HL-60/S4 treated with retinoic acid at 250 ng/mL for 4 days and 3 days (cell line): ENCODE results near the gene AKR7A2.

ENCODE experiments used
- in situ Hi-C: fragments of 300-500 bp; cut with MboI; formaldehyde crosslinking; loops from 2 replicates; pipeline ENCODE4 v1.7.0; 2022; ENCODE audit warnings: low sequenced_read_pairs

The AKR7A2 gene

GRCh38 chr1:19325958-19326747 is 14.2 kb upstream of the AKR7A2 start:
- in situ Hi-C loops, result no loop called here

DNA sequence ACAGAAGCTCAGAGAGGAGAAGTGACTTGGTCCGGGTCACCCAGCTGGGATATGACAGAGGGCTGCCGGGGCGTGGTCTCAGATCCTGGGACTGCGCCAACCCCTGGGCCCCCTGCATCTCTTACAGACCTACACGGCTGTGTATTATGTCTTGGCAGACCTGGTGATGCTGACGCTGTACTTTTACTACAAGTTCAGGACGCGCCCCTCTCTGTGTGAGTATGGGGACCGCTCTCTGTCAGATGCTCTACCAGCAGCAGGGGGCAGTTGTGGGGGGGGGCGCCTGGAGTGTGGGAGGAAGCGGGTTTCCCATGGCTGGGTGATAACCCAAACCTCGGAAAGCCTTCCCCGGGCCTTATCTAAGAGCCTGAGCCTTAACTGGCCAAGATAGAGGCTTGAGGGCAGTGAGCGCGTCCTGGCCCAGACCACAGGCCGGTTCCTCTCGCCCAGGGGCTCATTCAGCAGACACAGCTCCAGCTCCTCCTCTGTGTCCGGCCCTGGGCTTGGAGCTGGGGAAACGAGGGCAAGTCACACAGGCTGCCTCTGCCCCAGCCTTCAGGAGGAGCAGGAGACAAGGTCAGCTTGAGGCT is 13.5 kb upstream of the AKR7A2 start:
- in situ Hi-C loops, result no loop called here

- in situ Hi-C loops, result no loop called here
These were observed 12.7 kb upstream of the AKR7A2 start for GRCh38 chr1:19324665-19324990.

DNA sequence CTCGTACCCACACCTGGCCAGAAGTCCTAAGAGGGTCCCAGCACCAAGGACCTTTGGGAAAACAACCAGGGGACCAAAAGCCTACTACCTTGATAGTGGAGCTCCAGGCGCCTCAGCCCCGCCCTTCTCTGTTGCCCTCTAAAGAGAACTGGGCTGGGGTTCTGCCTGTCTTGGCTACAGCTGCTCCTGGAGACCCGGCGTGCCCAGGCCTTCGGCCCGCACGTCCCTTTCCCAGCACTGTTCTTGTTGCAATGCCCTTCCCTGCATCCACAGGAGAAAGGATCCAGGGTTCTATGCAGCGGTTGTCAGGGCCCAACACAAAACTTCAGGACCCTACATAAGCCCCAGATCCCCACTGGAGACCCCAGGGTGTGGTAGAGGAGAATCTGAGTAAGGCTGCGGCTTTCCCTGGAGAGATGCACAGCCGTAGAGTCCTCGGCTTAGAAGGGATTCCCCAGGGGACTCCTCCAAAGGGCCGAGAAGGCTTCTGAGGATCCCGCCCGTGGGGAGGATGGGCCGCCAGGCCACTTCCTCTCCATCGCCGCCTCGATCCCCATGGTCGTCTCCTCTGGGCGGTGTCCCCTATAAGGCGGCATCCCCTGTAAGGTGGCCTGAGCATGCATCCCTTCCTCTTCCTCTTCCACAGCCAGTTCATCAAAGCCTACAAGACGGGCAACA is 12.2 kb upstream of the AKR7A2 start:
- in situ Hi-C loops, result no loop called here

DNA sequence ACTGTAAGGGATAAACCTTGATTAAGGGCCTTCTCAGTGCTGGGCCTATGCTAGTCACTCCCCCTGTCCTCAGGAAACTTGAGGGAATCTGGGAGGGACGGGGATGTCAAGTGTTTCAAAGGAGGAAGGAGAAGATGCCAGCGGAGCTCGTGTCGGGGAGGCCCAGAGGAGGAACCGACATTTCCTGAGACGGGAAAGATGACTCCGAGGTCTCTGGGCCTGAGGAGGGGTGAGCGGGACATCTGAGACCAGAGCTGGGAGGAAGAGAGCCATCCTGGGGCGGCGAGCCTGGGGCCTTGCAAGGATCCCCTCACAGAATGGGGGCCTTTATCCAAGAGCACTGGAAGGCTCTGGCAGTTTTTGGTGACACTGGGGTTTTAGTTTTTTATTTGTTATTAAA is 10.5 kb upstream of the AKR7A2 start:
- in situ Hi-C loops, result no loop called here

DNA sequence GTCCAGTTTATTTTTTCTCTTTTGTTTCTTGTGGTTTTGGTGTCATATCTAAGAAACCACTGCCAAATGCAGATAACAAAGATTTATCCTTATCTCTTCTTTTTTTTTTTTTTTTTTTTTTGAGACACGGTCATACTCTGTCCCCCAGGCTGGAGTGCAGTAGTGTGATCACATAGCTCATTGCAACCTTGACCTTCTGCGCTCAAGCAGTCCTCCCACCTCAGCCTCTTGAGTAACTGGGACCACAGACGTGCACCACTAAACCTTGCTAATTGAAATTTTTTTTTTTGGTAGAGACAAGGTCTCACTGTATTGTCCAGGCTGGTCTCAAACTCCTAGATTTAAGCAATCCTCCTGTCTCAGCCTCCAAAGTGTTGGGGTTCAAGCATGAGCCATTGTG is 9.1 kb upstream of the AKR7A2 start:
- in situ Hi-C loops, result no loop called here

- in situ Hi-C loops, result no loop called here
These were observed 7.3 kb upstream of the AKR7A2 start for GRCh38 chr1:19319196-19319595.

DNA sequence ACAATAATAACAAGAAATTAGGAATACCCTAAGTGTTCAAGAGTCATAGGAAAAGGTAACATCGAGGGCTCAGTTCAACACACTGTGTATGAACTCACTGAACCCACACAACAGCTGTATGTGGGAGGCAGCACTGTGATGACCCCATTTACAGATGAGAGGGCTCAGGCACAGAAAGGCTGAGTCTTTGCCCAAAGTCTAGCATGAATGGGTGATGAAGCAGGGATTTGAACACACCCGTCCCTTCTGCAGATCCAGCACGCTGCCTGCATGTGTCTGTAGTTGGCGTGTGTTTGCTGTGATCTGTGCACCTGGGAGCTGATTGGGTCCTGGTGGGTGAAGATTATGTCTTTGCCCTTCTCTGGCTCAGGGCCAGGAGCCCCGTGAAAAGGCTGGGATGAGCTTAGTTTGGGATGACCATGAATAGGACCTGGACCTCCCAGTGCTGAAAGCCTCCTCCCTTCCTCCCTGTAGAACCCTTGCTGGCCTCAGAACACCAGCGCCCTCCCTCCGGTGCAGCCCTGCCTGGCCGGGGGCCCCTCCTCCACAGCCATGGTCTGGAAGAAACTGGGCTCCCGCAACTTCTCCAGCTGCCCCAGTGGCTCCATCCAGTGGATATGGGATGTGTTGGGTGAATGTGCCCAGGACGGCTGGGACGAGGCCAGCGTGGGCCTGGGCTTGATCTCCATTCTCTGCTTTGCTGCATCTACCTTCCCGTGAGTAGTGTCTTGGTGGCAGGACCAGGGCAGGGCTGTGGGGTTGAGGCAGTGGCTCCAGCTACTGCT is 5.4 kb upstream of the AKR7A2 start:
- in situ Hi-C loops, result no loop called here

DNA sequence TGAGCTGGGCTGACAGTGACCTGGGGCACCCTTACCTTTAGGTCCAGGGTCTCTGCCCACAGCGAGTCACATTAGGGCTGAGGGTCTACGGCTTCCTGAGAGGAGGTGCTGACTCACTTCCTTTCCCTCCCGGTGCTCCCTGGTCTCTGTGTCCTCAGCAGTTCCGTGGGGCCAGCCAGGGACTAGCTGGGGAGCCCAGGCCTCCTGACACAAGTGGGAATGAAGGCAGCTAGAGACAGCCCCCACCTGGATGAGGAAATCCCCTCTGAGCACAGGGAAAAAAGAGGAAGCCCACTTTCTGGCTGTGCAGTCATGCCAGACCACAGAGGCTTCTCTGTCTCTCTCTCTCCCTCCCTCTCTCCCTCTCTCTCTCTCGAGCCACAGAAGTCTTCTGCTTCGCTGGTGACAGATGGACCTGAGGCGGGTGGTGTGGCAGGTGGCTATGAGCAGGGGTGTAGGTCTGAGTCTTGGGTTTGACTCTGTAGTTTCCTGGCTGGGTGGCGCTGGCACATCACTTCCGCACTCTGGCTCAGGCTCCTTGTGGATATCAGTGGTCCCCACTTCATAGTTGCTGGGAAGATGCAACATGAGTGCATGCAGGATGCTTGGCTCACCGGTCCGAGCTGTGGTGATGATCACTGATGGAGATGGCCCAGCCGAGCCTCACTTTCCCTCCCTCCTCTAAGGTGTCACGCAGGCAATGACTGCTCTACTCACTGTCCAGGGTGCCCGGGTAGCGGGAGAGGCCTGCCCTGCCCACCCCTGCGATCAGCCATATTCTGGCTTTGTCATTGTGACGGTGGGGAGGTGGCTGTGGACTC is 3.6 kb upstream of the AKR7A2 start:
- in situ Hi-C loops, result no loop called here

DNA sequence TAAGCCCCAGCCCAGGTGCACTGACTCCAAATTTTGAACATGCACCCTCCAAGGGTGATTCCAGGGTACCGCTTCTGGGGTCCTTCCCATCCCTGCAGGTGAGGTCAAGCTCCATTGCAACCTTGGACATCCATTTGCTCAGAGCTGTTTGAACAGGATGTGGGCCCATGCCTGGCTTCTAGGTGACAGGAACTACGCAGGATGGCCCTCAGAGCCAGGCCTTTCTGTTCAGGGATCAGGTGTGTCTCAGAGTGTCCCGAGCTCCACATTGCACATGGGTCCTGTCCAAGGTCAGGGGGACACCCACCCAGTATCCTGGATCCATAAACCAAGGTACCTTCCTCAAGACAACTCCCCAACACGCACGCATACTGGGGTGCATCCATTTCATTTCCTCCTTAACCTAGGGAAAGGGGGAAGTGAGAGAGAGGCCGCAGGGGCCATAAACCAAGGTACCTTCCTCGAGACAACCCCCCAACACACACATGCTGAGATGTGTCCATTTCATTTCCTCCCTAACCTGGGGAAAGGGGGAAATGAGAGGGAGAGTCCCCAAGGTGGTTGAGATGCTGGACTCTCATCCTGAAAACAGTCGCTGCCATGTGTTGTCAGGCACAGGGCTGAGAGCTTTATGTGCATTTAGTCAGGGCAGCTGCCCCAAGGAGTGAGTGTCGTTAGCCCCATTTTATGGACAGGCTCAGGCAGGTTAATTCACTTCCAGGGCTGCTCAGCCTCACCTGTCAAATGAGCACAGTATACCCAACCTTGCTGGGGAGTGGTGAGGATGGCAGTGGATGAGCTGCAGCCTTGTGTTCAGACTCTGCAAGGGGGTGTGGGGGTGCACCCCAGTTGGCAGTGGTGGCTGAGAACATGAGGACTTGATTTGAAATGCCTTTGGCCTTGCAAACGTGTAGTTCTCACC is 2.3 kb upstream of the AKR7A2 start:
- in situ Hi-C loops, result no loop called here

GRCh38 chr1:19313636-19313959 is 1.7 kb upstream of the AKR7A2 start:
- in situ Hi-C loops, result no loop called here

DNA sequence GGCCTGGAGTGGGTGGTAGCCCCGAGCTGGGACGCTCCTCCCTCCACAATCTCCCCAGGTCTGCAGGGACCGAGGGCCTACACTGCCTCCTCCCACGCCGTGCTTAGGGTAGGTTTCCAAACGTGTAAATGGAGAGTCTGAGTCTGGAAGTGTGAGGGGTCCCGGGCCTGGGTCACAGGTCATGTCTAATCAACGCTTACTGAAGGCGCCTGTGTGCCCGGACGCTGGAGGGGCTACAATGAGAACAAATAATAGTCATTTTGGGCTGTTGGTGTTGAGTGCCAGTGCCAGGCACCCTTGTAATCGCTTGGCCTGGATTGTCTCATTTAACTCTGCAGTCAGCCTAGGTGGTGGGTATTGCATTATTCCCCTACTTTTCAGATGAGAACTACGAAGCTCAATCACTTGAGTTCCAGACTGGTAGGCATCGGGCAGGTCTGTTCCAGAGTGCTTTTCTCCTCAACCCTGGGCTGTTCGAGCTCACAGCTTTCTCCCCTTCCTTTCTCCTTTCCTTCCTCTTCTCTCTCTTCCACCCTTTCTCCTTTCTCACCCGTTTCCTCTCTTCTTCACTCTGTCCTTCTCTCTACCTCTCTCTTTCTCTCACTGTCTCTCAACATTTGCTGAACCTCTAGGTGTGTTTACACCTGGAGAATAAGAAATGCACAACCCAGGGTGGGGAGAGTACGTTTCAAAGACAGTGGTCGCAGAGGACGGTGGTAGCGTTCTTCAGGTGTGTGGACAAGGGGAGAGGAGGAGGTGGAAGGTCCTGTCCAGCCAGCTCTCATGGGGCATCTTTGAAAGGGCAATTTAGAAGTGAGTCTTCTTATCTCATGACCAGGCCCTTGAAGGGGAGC is 1.1 kb upstream of the AKR7A2 start:
- in situ Hi-C loops, result no loop called here

DNA sequence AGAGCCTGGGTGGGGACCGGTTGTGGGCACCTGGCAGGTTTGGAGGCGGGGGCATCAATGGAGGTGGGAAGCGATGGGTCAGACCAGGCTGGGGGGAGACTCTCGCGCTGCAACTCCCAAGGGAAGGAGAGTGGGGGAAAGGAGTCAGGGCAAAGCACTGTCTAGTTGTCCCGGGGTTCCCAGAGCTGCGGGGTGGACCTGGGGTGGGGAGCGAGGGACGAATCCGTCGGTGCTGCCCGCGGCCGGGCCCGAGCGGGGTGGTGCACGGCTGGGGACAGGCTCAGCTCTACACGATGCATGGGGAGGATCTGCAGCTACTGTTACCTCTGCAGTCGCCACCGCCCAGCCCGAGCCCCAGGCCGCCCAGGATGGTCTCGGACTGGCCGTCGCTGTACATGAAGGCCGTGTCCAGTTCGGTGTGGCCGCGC is 427 bp downstream of the AKR7A2 start:
- in situ Hi-C loops, result no loop called here

DNA sequence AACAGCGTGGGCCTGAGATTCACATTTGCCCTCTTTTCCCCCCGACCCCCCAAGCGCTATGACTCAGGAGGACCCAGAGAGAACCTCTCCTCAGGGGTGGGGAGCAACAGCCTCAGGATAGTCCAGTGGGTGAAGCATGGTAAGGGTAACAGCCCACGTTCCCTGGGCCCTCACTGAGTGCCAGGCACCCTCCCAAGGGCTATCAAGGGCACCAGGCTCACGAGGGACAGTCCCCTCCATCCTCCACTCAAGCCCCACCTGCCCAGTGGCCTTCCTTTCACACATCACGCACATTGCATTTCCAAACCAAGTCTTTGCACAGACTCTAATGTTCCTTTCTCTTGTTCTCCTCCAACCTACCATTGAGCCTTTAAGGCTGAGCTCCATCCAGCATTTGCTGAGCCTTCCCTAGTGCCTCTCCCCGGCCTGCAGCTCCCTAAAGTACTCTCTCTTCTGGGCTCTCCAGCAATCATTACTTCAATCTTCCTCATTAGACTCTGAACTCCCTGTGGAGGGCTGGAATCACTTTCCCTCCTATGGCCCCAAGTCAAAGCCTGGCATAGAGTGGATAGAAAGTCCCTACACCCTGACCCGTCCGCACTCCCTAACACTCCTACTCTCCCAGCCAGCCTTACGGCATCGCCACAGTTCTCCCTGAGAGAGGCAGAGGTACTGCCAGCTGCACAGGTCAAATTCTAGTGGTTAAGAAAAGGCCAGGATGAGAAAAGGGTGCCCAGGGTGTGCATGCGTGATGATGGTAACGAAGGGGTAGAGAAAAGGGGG is 1.0 kb downstream of the AKR7A2 start:
- in situ Hi-C loops, result no loop called here

DNA sequence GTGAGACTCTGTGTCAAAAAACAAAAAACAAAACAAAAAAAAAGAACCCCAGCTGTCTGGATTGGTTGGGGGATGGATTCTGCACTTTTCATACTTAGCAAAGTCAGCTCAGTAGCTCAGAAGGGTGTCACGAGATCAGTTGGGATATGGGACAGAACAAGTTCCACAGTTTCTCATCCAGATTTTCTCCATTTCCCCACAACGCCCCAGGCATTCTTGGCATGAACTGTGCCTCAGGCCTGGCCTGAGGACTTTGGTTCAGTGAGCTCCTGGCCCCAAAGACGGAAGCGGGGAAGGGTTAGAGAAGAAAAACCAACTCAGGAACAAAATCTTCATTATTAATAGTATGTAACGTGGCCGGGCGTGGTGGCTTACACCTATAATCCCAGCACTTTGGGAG is 1.9 kb downstream of the AKR7A2 start:
- in situ Hi-C loops, result no loop called here

DNA sequence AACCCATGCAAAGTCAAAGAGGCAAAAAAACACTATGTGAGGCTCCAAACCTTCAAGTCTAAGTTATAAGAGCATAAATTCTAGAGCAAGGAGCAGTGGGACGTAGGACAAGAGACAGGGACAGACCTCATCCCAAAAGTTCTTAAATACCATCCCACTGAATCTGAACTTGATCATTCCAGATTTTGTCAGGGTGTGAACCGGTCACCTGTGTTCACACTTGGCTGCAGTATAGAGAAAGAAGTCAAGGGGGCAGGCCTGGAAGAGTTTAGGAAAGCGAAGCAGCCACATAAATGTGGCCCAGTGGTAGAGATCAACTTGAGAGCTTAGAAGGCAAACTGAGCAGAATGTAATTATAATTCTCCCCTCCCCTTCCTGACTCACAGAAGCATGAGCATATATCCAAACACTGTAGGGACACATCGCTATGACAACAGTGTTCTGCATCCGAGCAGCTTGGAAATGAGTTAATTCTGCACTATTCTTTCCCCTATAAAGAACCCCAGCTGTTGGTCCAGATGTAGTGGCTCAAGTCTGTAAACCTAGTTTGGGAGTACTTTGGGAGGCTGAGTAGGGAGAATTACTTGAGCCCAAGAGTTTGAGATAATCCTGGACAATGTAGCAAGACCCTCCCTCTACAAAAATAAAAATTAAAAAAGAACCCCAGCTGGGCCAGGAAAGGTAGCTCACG is 2.7 kb downstream of the AKR7A2 start:
- in situ Hi-C loops, result no loop called here

- in situ Hi-C loops, result no loop called here
These were observed 3.4 kb downstream of the AKR7A2 start for GRCh38 chr1:19308509-19308907.
